ENCODE data around the gene PBX4. TPM values are rescaled to one million over a fixed set of nuclear protein-coding genes. Genes with fewer than 3 reads are reported as not detected.

The PBX4 gene
- total RNA-seq, 1 donor from 2014 or later = 56.1 TPM

DNA sequence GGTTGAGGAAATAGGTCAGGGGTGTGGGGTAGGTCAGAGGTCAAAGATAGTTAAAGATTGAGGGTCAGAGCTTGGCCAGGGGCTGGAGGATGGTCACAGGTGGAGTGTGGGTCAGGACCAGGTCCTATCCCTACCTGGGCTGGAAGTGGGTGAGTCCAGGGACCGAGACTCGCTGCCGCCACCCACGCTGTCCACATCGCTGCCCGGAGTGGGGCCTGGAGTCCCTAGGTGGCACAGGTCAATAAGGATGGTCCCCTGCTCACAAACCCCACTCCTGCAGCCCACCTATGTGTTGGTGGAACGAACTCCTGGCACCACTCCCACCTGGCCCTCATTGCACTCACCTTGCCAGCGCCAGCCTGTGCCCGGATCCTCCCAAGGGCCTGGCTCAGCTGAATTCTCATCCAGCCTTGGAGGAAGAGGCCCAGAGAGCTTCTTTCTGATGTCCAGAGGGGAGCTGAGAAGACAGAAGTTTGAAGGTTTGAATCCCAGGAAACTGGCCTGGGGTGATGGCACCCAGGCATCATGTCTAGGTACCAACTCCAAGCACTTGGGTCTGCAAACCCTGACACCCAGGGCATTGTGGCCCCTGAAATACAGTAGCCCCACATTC lies 18.2 kb upstream of the PBX4 start:
- Mint-ChIP-seq H3K4me3 (ENCODE audit: unreplicated experiment) (no peak overlapping the region), H3K36me3 (ENCODE audit: unreplicated experiment) (peaks cover 21% of the 10 kb centered on the region), H3K9me3 (ENCODE audit: unreplicated experiment) (peaks cover 13% of the 10 kb centered on the region), H3K27ac (ENCODE audit: unreplicated experiment) (no peak overlapping the region), H3K27me3 (ENCODE audit: unreplicated experiment) (peaks cover 11% of the 10 kb centered on the region), H3K4me1 (ENCODE audit: low read depth, unreplicated experiment) (peaks cover 7% of the 10 kb centered on the region)
- no peak for DNase-seq
- TF ChIP-seq, protein P1, sequence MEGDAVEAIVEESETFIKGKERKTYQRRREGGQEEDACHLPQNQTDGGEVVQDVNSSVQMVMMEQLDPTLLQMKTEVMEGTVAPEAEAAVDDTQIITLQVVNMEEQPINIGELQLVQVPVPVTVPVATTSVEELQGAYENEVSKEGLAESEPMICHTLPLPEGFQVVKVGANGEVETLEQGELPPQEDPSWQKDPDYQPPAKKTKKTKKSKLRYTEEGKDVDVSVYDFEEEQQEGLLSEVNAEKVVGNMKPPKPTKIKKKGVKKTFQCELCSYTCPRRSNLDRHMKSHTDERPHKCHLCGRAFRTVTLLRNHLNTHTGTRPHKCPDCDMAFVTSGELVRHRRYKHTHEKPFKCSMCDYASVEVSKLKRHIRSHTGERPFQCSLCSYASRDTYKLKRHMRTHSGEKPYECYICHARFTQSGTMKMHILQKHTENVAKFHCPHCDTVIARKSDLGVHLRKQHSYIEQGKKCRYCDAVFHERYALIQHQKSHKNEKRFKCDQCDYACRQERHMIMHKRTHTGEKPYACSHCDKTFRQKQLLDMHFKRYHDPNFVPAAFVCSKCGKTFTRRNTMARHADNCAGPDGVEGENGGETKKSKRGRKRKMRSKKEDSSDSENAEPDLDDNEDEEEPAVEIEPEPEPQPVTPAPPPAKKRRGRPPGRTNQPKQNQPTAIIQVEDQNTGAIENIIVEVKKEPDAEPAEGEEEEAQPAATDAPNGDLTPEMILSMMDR (IDR thresholded peaks at IDR 0.05; ENCODE audit: partially characterized antibody, unreplicated experiment) = no peak

DNA sequence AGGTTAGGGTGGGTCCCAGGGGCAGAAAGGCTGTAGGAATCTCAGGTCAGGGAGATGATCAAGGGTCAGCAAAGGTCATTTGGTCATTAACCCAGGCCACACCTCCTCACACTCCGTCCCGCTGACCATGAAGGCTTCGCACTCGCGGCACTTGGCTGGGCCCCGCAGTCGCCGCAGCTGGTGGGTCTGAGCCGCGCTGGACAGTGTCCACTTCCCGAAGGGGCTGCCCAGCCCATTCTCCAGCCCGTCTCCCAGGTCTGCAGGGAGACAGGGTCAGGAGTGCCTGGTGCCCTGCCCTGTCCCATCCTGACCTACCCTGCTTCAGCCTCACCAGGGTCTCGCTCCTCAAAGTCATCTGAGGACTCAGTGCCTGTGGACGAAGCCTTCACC lies 16.8 kb upstream of the PBX4 start:
- H3K4me1 Mint-ChIP-seq (ENCODE audit: low read depth, unreplicated experiment) = peaks cover 7% of the 10 kb centered on the region
- H3K36me3 Mint-ChIP-seq (ENCODE audit: unreplicated experiment) = peaks cover 21% of the 10 kb centered on the region
- H3K4me3 Mint-ChIP-seq (ENCODE audit: unreplicated experiment) = no peak overlapping the region
- TF ChIP-seq, protein P1 (IDR thresholded peaks at IDR 0.05; ENCODE audit: partially characterized antibody, unreplicated experiment) = no peak
- no peak for DNase-seq
- H3K27ac Mint-ChIP-seq (ENCODE audit: unreplicated experiment) = no peak overlapping the region
- peaks cover 13% of the 10 kb centered on the region for H3K9me3 Mint-ChIP-seq (ENCODE audit: unreplicated experiment)
- H3K27me3 Mint-ChIP-seq (ENCODE audit: unreplicated experiment) = peaks cover 11% of the 10 kb centered on the region

DNA sequence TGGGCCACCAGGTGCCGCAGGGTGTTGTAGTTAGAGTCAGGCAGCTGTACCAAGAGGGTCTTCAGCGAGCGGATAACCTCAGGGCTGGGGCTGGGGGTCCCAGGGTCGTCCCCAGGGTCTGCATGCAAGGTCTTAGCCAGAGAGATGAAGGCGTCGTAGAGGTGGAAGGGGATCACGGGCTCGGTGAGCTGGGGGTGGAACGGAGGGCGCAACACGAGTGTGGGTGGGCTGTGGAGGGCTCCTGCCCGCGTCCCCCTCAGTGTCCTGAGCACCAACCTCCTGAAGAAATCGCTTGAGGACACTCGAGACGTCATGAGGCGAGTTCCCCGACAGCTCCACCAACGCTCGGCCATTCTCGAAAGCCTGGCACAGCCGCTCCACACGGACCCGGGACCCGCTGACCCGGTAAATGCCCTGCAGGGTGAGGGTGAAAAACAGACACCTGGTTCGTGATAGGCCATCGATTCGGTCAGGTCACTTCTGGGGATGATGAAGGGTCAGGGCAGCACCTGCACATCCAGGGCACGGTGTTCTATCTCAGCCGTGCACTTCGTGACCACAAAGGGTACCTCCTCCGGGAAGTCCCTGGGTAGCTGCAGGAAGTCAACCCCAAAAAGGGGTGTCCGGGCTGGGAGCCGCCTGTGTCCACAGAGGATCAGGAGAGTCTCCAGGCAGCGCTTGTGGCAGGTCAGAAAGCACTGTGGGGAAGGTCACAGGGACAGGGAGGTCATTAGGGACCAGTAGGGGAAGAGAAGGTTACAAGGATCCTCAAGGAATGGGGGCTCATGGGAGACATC lies 16.2 kb upstream of the PBX4 start:
- Mint-ChIP-seq H3K4me1 (ENCODE audit: low read depth, unreplicated experiment) (peaks cover 7% of the 10 kb centered on the region), H3K9me3 (ENCODE audit: unreplicated experiment) (peaks cover 10% of the 10 kb centered on the region), H3K27me3 (ENCODE audit: unreplicated experiment) (peaks cover 11% of the 10 kb centered on the region), H3K27ac (ENCODE audit: unreplicated experiment) (peak overlapping the region; percentile 17), H3K4me3 (ENCODE audit: unreplicated experiment) (no peak overlapping the region), H3K36me3 (ENCODE audit: unreplicated experiment) (peaks cover 21% of the 10 kb centered on the region)
- DNase-seq = no peak
- TF ChIP-seq, protein P1 (IDR thresholded peaks at IDR 0.05; ENCODE audit: partially characterized antibody, unreplicated experiment) = no peak

DNA sequence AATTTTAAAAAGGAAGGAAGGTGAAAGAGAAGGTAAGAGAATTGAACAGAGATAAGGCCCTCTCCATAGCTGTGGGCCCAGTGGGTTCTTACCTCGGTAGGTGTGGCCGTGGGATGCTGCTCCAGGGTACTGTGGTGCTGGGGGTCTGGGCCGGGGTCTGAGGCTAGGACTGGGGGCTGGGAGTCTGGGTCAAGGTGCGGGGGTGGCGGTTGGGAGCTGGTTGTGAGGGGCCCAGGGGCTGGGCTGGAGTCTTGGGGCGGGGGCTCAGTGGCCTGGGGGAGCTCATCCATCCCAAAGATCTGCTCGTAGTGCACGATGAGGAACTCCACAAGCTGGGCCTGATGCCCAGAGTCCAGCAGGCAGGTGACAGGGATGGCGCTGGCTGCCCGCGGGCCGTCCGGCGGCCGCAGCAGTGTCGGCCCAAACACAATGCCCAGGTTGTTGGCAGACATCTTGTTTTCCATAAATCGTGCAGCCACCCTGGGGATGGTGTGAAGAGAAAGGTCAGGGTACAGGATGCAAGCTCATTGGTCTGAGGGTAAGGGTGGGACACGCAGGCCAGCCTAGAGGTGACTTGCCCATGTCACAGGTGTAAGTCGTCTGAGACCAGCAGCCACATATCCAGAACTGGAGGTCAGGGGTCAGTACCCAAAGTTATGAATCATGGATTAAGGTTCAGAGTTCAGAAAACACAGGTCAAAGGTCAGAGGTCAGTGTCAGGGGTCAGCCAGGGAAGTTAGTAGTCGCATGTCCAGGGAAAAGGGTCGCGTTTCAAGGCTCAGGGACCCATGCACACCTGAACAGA lies 15.4 kb upstream of the PBX4 start:
- Mint-ChIP-seq H3K36me3 (ENCODE audit: unreplicated experiment) (peaks cover 21% of the 10 kb centered on the region), H3K27me3 (ENCODE audit: unreplicated experiment) (peaks cover 12% of the 10 kb centered on the region), H3K4me1 (ENCODE audit: low read depth, unreplicated experiment) (peaks cover 7% of the 10 kb centered on the region), H3K9me3 (ENCODE audit: unreplicated experiment) (peaks cover 11% of the 10 kb centered on the region), H3K4me3 (ENCODE audit: unreplicated experiment) (no peak overlapping the region), H3K27ac (ENCODE audit: unreplicated experiment) (peak overlapping the region; percentile 17)
- no peak for DNase-seq
- TF ChIP-seq, protein P1 (IDR thresholded peaks at IDR 0.05; ENCODE audit: partially characterized antibody, unreplicated experiment) = no peak
